Measurements from ENCODE around the gene SCGB1D2. TPM values are rescaled to one million over a fixed set of nuclear protein-coding genes. Genes with fewer than 3 reads are reported as not detected.
"Not testable (repeated sequence)": the region's sequence is repeated elsewhere in the genome, so short reads cannot be mapped to it uniquely, and the experiment has no call there.

Gene SCGB1D2
- total RNA-seq, 1 donor from 2014 or later: not detected

- DNase-seq (ENCODE audit: low spot score in 2 of 2, unreplicated experiment in 2 of 2): no peak
- no peak for TF ChIP-seq CTCF (IDR thresholded peaks at IDR 0.05; ENCODE audit: unreplicated experiment)
- Mint-ChIP-seq H3K36me3 (no peaks in the 10 kb centered on the region), H3K9me3 (no peaks in the 10 kb centered on the region), H3K4me3 (no peak overlapping the region), H3K4me1 (no peaks in the 10 kb centered on the region), H3K27ac (no peak overlapping the region), H3K27me3 (ENCODE audit: low read depth) (peaks cover 42% of the 10 kb centered on the region)
Measured at GRCh38 chr11:62204430-62204829, 37.6 kb upstream of the SCGB1D2 start.

- H3K4me3 Mint-ChIP-seq: no peak overlapping the region
- TF ChIP-seq CTCF (IDR thresholded peaks at IDR 0.05; ENCODE audit: unreplicated experiment): no peak
- DNase-seq (ENCODE audit: low spot score in 2 of 2, unreplicated experiment in 2 of 2): no peak
- H3K36me3 Mint-ChIP-seq: no peaks in the 10 kb centered on the region
- H3K4me1 Mint-ChIP-seq: no peaks in the 10 kb centered on the region
- H3K9me3 Mint-ChIP-seq: no peaks in the 10 kb centered on the region
- no peak overlapping the region for H3K27ac Mint-ChIP-seq
- peaks cover 43% of the 10 kb centered on the region for H3K27me3 Mint-ChIP-seq (ENCODE audit: low read depth)
Measured at GRCh38 chr11:62205441-62205840, 36.6 kb upstream of the SCGB1D2 start.

- H3K4me3 Mint-ChIP-seq; H3K27ac Mint-ChIP-seq; DNase-seq (ENCODE audit: low spot score in 2 of 2, unreplicated experiment in 2 of 2); H3K36me3 Mint-ChIP-seq; H3K4me1 Mint-ChIP-seq; H3K9me3 Mint-ChIP-seq: not testable (repeated sequence)
- H3K27me3 Mint-ChIP-seq (ENCODE audit: low read depth): peaks cover 42% of the 10 kb centered on the region
Measured at GRCh38 chr11:62206276-62207066, 35.6 kb upstream of the SCGB1D2 start.

GRCh38 chr11:62208785-62209144 is 33.3 kb upstream of the SCGB1D2 start:
- H3K27ac Mint-ChIP-seq: no peak overlapping the region
- TF ChIP-seq CTCF (IDR thresholded peaks at IDR 0.05; ENCODE audit: unreplicated experiment): no peak

DNA sequence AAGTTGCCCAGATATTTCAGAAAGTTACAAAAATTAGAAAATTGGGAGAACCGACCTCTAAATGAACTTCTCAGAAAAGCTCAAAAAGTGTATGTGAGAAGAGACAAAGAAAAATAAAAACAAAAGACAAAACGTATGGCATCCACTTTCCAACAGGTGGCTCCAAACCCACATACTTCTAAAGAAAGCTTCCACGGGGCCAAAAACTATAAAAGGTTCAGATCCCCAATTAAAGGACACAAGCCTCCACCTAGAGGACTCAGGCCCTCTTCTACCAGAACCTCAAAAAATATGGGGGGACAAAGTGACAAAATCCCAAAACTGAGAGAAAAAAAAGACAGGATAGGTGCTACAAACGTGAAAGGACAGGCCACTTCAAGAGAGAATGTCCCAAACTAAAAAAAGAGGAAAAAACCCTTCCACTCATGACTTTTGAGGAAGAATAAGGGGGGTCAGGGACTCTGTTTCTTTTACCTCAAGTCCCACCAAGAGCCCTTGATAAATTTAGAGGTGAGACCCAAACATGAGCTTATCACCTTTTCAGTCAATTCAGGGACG is 24.8 kb upstream of the SCGB1D2 start:
- no peak for TF ChIP-seq CTCF (IDR thresholded peaks at IDR 0.05; ENCODE audit: unreplicated experiment)
- Mint-ChIP-seq H3K27ac (no peak overlapping the region), H3K36me3 (no peaks in the 10 kb centered on the region), H3K4me1 (no peaks in the 10 kb centered on the region), H3K4me3 (no peak overlapping the region), H3K27me3 (ENCODE audit: low read depth) (peaks cover 30% of the 10 kb centered on the region), H3K9me3 (peaks cover 11% of the 10 kb centered on the region)
- no peak for DNase-seq (ENCODE audit: low spot score in 2 of 2, unreplicated experiment in 2 of 2)

More at GRCh38 chr11:62208785-62209144, 33.3 kb upstream of the SCGB1D2 start:
- no peak for DNase-seq (ENCODE audit: low spot score in 2 of 2, unreplicated experiment in 2 of 2)
- no peak overlapping the region for H3K4me3 Mint-ChIP-seq
- H3K36me3 Mint-ChIP-seq: no peaks in the 10 kb centered on the region
- peaks cover 33% of the 10 kb centered on the region for H3K27me3 Mint-ChIP-seq (ENCODE audit: low read depth)
- no peaks in the 10 kb centered on the region for H3K9me3 Mint-ChIP-seq
- H3K4me1 Mint-ChIP-seq: no peaks in the 10 kb centered on the region

- Mint-ChIP-seq H3K27ac (no peak overlapping the region), H3K36me3 (no peaks in the 10 kb centered on the region), H3K4me3 (no peak overlapping the region), H3K27me3 (ENCODE audit: low read depth) (peaks cover 17% of the 10 kb centered on the region), H3K9me3 (peaks cover 36% of the 10 kb centered on the region), H3K4me1 (no peaks in the 10 kb centered on the region)
- TF ChIP-seq CTCF (IDR thresholded peaks at IDR 0.05; ENCODE audit: unreplicated experiment): no peak
- no peak for DNase-seq (ENCODE audit: low spot score in 2 of 2, unreplicated experiment in 2 of 2)
Measured at GRCh38 chr11:62221498-62221897, 20.5 kb upstream of the SCGB1D2 start.
